Stimulated activated CD4-positive, alpha-beta T cell treated with anti-CD3 and anti-CD28 coated beads, Interleukin-4, amount 100 ng/mL, for 48 hours (primary cell): Measurements from ENCODE around the gene DLX3.
"Not testable (repeated sequence)": the region's sequence is repeated elsewhere in the genome, so short reads cannot be mapped to it uniquely, and the experiment has no call there.

Experiments
- DNase-seq, 2 donors: peaks; one replicate each; pipeline ENCODE4 v3.0.0-alpha.2; 2020; ENCODE audit warnings: low read depth in 2 of 2

Gene DLX3

DNA sequence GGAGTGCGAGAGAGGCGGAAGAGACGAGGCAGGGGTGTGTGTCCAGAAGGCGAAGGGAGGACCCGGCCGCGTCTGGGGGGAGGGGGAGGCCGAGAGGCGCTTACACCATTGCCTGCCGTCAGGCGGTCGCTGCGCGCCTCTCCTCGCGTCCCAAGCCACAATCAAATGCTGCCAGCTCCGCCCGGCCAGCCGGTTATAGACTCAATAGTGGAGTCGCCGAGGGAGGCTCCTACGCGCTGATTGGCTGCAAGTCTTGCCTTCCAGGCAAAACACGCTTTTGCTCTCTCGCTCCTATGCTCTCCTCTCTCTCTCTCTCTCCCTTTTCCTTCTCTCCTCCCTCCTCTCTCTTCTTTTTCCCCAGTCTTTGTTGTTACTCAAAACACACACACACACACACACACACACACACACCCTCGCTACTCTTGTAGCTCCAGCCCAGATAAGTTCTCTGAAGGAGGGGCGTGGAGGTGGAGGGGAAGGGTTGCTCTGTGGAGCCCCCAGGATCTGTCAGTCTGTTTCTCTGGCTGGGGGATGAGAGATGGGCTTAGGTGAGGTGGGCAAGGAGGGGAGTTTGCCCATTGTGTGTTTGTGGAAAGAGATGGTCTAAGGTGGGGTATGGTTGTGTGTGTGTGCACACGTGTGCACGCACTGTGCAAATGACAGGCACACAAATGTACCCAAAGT, at the start of gene DLX3:
Gene DLX3 (minus strand): TSS at position 170 of the 684 bp plus-strand sequence. CDS start 226 bp downstream, outside the sequence.
- DNase-seq, result peak in 1 of 2 donors; percentile 23

DNA sequence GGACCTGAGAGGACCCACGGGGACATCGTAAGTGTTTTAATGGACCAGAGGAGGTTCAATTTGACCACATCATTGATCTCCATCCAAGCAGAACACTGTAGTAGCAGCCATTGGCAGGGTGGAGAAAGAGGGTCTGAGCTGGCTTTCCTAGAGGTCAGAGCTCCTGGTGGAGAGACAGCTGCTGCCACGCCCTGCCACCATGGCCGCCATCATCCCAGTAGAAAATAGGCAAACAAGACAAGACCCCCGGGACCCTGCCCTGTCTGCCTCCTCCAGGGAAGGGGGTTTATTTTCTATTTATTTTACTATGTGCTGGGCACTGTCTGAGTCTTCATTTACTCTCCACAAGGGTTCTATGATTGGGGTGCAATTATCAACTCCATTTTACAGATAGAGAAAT, 49.5 kb upstream of the DLX3 start:
- no peak for DNase-seq

DNA sequence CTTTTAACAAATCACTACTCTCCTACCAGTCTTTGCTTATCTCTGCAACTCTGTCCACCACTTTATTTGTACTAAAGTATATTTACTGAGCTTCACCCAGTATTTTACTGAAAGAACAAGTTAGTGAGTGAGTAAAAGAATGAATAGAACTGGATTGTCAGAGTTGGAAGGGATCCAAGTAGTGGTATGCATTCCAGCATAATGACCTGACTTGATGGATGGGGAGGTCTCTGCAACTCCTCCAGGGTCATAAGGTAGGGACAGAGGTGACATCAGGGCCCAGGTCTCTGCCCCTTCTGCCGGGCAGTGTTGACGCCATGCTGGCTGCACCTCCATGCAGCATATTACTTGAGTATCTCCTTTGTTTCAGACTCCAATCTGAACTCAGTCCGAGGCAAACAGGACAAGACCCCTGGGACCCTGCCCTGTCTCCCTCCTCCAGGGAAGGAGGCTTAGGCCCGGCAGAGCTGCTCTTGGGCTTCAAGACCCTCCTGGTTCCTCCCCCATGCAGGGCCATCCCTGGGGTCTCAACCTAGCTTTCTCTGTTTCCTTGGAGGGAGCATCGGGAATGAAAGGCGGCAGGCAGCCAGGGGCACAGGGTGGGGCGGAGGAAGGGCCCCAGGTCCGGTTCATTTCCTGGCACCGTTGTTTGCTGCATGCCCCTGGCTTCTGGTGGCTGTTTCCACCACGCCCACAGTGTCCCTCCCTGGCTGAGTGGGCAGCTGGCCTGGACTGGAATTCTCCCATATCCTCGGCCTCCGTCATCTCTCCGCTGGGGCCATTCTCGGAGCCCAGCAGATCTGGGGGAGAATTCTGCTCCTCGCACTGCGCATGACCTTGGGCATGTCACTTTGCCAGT, 48.5 kb upstream of the DLX3 start:
- no peak for DNase-seq

DNA sequence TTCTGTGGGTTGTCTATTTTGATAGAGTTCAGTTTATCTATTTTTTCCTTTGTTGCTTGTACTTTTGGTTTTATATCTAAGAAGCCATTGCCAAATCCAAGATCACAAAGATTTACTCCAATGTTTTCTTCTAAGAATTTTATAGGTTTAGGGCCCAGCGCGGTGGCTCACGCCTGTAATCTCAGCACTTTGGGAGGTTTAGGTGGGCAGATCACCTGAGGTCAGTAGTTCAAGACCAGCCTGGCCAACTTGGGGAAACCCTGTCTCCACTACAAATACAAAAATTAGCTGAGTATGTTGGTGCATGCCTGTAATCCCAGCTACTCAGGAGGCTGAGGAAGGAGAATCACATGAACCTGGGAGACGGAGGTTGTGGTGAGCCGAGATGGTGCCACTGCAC, 47.2 kb upstream of the DLX3 start:
- DNase-seq, result no peak

DNA sequence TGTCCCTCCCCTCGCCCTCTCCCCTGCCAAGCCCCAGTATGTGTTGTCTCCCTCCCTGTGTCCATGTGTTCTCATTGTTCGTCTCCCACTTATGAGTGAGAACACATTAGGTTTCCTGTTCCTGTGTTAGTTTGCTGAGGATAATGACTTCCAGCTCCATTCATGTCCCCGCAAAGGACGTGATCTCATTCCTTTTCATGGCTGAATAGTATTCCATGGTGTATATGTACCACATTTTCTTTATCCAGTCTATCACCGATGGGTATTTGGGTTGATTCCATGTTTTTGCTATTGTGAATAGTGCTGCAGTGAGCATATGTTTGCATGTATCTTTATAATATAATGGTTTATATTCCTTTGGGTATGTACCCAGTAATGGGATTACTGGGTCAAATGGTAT, 45.5 kb upstream of the DLX3 start:
- DNase-seq, result not testable (repeated sequence)

DNA sequence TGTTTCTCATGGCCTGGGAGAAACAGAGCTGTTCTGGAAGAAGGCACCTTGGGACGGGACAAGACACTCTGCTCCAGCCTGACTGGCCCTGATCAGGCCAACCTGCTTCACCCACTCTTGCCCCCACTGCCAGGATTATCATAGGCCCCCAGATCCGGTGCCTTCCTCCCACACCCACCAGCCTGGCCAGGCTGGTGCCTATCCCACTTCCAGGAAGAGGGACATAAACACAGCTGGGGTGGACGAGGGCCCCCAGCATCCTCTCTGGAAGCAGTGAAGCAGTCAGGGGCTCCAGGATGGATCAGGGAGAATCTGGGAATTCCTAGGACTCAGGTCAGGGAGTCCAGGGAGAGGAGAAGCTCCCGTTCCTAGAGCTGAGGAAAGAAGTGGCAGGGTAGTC, 44.0 kb upstream of the DLX3 start:
- DNase-seq, result no peak

DNA sequence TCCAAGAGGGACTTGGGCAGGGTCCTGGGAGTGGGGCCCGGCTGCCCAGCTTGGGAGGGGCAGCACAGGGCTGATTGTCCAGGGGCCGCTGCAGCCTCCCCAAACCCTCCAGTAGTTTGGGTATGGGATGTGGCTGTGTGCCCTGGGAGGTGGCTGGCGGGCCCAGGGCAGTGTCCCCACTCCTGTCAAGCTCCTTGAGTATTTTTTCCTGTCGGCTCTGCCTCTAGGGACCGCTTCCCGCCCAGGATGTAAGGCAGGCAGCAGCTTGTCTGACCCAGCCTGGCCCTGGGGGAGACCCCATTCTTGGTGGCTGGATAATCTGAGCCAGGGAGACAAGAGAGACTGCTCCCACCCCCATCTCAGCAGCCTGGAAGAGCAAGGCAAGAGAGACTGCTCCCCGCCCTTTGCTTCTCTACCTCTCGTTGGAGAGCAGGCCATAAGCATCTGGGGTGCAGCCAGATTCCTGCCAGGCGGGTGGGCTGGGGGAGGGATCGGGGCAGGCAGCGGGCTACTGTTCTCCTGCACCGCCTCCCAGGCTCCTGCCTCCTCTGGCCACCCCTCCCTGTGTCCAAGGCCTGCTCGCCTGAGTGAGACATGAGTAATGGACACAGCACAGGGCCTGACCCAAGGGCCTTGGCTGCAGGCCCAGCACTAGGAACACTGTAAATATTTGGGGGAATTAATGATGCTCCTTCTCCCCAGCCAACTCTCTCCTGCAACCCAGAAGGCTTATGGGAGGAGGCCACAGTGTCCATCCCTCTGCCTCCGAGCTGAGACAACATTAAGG, 42.5 kb upstream of the DLX3 start:
- DNase-seq, result no peak

DNA sequence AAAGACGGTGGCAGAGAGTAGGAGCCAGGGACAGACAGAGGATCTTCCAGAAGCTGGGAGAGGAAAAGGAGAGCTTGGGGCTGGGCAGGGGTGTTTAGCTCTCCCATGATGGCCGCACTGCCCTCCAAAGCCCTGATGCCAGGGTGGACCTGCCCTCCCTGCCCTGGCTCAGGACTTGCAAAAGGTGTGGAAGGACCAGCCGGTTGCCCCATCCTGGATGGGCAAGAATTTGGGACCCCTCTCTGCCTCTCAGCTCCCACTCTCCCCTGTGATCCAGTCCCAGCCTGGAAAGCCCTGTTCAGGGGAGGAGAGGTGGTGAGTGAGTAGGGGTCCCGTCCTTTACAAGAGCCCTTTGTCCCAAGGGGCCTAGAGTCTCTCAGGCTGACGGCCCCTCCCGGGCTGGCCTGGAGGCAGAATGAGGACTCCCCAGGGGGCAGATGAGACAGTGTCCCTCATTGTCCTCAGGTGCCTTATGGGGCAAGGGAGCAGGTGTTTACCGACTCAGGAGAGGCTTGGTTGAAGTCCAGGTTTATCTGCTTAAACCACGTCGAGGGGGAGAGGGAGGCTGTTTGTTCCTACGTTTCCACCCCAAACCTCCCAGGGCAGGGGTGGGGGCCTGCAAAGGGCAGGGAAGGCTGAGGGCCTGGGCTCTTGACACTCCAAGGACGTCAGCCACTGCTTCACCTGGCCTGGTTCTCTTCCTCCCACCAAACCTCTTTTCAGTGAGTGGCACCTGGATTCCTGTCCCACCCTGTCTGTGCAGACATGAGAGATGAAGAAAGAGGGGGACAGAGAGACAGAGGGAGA, 41.6 kb upstream of the DLX3 start:
- DNase-seq, result no peak

DNA sequence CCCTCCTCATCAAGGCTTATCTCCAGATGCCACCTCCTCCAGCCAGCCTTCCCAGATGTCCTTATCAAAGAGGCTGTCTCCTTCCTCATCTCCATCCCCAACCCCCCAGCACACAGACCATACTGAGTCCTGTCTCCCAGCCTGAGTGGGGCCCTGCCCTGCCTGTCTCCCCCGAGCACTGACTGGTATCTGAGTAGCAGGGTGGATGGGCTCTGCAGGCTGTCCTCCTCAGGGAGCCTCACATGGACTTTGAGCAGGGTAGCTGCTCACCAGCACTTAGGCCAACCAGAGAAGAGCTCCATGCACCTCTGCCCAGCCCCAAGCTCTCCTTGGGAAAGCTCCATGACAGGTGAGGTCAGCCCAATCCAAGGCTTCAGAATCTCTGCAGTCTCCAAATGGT, 40.9 kb upstream of the DLX3 start:
- no peak for DNase-seq

DNA sequence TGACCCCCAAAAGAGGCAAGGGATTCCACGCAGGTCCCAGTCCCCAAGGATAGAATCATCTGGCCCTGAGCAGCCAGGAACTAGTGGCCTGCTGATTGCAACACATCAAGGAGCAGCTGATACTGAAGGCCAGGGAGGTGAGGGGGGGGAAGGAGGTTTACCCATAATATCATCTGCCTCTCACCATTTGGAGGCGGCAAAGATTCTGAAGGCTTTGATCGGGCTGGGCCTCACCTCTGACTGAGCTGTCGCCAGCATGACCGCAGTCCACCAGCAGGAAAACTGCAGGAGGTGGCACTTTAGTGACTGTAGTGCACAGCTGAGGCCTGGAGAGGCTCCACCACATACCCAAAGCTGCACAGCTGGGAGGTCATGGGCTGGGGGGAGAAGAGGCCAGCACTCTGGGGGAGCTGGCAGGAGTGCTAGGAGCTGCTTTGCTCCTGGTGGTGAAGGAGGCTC, 40.4 kb upstream of the DLX3 start:
- no peak for DNase-seq

DNA sequence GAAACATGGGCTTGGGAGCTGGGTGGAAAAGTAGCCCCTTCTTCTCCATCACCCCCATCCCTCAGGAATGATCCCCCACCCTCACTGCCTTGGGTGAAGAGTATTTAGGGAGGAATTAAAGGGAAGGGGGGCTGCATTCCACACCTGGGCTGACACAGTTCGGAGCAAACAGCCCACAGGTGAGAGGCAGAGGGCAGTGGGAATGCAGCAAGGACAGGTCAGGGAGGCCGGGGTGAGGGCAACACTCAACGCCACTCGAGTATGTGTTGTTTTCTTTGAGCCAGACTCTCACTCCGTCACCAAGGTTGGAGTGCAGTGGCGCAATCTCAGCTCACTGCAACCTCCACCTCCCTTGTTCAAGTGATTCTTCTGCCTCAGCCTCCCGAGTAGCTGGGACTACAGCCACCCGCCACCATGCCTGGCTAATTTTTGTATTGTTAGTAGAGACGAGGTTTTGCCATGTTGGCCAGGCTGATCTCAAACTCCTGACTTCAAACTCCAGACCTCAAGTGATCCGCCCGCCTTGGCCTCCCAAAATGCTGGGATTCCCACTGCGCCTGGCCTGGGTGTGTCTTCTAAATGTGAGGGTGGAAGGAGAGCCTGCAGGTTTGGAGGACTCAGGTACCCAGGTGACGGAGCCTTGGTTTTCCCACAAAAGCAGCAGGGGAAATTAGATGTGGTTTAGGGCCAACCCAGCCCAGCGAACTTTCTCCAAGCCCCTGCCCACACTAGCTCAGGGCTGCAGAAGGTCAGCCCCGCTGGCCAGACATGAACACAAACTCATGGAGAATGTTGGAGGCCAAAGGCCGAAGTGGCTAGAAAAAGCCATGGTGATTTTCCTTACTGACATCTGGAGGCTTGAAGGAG, 39.7 kb upstream of the DLX3 start:
- DNase-seq, result no peak

DNA sequence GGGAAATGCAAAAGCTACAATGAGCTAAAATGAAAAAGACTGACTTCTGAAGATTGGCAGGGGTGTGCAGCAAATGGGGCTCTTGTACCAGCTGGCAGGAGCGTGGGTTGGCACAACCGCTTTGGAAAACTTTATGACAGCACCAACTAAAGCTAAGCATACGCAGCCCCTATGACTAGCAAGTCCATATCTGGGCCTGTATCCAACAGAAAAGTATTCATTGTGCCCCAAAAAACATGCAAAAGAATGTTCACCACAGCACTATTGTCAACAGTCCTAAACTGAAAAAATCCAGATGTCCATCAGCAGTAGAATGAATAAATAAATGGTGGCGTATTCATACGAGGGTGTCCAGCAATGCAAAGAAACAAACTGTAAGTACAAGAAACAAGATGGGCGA, 38.3 kb upstream of the DLX3 start:
- DNase-seq, result no peak

DNA sequence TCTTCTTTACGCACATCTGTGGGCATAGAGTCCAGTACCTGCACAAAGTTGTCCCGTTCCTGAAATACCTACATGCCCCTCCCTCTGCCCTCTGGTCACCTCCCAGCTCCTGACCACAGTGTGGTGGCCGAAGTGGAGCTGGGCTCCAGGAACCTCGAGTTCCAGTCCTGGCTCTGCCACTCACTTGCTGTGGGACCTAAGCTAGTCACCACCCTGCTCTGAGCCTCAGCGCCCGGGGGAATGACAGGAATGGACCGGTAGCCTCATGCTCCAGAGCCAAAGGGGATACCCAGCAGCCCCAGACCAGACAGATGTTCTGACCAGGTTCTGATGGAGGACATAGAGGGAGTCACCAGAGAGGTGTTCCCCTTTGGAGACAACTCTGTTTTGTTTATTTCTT, 34.2 kb upstream of the DLX3 start:
- DNase-seq, result no peak

DNA sequence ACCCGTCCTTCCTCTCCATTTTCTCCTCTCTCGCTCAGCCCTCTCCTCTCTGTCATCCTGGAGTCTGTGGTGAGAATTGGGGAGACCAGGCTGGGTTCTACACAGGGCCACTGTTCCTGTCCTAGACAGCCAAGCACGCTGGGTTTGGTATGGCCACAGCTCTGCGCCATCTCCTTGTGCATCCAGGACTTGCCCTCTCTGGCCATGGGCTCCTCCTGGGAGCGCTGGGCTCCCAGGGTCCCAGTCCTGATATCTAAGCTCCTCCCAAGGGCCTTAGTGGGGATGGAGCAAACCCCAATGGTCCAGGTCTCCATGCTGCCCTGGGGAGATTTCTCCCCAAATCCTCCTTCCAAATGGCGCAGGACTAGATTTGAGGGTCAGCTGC, 33.7 kb upstream of the DLX3 start:
- DNase-seq, result no peak

DNA sequence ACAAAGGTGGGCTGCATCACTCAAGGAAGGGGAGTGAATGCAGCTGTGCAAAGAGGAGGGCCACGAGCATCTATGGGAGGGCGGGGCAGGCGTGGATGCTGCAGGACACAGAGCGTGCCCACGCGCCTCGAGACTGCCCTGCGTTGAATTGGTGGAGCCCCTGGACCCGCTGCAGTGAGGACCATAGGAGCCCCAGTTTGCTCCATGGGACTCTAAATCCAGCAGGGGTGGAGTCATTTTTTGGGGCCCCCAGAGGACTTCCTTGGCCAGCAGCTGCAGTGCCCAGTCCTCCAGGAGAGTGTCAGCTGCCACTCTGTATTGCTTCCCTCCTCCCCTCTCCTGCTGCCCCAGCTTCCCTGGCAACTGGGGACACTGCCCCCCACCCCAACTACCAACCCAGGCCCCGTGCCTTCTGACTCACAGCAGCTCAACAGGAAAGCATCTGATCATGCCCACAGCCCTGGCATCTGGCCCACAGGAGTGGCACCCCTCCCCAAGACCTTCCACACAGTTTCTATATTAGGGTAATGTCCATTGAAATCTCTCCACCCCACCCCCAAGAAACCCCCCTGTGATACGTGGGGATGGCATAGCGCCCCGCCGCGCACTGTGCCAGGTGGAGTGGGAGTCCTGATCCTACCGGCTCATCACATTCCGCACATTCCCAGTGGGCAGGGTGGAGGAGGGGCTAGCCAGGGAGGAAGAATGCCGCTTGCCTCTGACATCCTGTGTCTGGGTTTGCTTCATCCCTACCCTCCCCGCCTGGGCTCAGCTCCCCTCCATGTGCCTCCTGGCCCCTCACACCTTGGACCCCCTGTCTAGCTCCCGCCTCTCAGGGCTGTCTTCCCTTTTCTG, 33.1 kb upstream of the DLX3 start:
- DNase-seq, result no peak

DNA sequence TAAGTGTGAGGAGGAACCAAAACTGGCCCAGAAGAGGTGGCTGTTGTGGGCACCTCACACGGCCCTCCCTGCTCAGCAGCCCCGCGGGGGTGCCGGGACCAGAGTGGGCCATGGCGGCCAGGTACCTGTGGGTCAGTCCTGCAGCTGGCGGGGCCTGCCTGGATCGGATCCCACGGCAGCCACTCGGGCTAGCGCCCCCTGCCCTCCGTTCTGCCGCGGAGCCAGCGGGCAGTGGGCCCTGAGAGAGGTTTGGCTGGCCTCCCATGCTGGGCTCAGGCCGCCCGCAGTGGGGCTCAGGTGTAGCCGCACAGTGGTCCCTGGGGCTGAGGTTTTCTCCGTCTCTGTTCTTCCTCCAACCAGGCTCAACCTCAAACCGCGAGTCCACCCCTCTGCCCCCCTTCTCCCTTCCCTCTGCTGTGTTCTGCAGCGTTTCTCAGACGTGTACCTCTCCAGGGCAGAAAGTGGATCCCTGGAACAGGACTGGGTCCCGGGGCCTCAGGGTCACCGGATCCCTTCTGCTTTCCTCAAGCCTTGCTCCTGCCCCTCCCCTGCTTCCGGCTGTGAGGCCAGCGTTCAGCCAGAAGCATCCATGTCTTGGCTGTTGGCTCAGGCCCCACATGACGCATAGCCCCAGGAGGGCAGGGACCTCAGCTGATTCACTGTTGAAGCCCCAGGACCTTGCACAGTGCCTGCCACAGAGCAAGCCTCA, 32.3 kb upstream of the DLX3 start:
- DNase-seq, result no peak

DNA sequence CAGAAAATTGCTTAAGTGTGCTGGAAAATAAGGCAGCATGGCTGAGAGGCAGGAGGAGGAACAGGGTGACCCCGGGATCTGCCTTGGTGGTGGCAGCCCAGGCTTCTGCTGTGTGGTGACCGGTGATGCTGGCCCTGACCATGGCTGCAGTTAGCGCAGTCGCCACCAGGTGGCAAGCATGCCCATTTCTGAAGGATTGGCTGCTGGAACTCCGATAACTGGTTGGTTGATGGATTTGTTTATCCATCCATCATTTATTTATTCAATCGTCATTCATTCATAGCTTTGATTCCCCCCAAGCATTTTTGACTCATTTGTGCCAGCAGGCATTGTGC, 31.8 kb upstream of the DLX3 start:
- peak; percentile 69 to 83 for DNase-seq

DNA sequence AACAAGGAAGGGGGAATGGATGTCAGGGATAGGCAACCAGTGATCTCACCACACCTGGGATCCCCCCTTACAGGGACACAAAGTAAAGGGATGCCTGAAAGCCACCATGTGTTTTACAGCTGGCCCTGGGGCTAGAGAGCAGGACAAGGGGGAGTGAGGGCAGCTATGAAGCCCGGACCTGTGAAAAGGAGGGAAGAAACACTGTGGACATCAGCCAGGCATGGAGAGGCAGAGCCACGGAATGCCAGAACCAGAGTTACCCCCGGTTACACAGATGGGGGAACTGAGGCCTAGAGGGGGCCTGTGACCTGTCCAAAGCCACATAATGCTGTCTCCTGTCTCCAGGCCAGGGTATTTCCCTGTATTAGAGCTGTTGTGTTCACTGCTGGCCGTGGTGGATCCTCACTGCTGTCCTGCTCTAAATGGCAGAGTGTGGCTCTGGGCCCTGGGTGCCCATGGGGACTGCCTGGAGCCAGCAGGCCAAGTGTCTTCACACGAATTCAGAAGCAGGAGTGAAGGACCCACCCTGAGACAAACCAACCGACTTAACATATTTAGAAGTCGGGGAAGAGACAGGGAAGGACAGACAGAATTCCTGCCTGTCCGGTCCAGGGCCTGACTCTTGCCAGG, 31.1 kb upstream of the DLX3 start:
- no peak for DNase-seq

DNA sequence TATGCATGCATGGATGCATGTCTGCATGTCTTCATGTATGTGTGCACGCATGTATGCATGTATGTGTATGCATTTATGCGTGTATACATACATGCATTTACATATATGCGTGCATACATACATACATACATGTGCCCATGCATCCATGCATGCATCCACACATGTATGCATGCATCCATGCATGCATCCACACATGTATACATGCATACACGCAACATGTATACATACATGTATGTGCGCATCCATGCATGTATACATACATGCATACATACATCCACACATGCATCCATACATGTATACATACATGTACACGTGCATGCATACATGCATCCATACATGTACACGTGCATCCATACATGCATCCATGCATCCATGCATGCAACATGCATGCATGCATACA, 29.8 kb upstream of the DLX3 start:
- DNase-seq, result no peak
